ENCODE measurements around the gene MYO15B. TPM values are rescaled to one million over a fixed set of nuclear protein-coding genes. Genes with fewer than 3 reads are reported as not detected.

The MYO15B gene
- total RNA-seq, 1 donor from 2014 or later = 1.6 TPM

- Histone ChIP-seq H3K36me3 (ENCODE audit: control insufficient read depth, insufficient read depth, low read length) (peaks cover 12% of the 10 kb centered on the region), H3K27me3 (ENCODE audit: control insufficient read depth, insufficient read depth, low read length) (no peaks in the 10 kb centered on the region), H3K4me3 (ENCODE audit: low read depth, low read length) (no peak overlapping the region)
- TF ChIP-seq CTCF (IDR thresholded peaks at IDR 0.05; ENCODE audit: insufficient read depth, low read length, severe bottlenecking) = no peak
- FAIRE-seq (no peak), DNase-seq (ENCODE audit: low read depth) (no peak)
Observed at GRCh38 chr17:75568412-75569255, 19.0 kb upstream of the MYO15B start.

GRCh38 chr17:75570034-75570676, 17.4 kb upstream of the MYO15B start:
- H3K4me3 ChIP-seq (ENCODE audit: low read depth, low read length) = no peak overlapping the region
- H3K36me3 ChIP-seq (ENCODE audit: control insufficient read depth, insufficient read depth, low read length) = peaks cover 10% of the 10 kb centered on the region
- no peak for FAIRE-seq
- no peak for TF ChIP-seq CTCF (IDR thresholded peaks at IDR 0.05; ENCODE audit: insufficient read depth, low read length, severe bottlenecking)
- H3K27me3 ChIP-seq (ENCODE audit: control insufficient read depth, insufficient read depth, low read length) = no peaks in the 10 kb centered on the region
- DNase-seq (ENCODE audit: low read depth) = no peak

GRCh38 chr17:75570772-75571171, 16.8 kb upstream of the MYO15B start:
- DNase-seq (ENCODE audit: low read depth) = no peak
- no peak for FAIRE-seq

GRCh38 chr17:75571197-75571884, 16.3 kb upstream of the MYO15B start:
- Histone ChIP-seq H3K36me3 (ENCODE audit: control insufficient read depth, insufficient read depth, low read length) (peaks cover 10% of the 10 kb centered on the region), H3K27me3 (ENCODE audit: control insufficient read depth, insufficient read depth, low read length) (no peaks in the 10 kb centered on the region)
- no peak for FAIRE-seq

More at GRCh38 chr17:75570772-75571171, 16.8 kb upstream of the MYO15B start:
- Histone ChIP-seq H3K36me3 (ENCODE audit: control insufficient read depth, insufficient read depth, low read length) (peaks cover 10% of the 10 kb centered on the region), H3K27me3 (ENCODE audit: control insufficient read depth, insufficient read depth, low read length) (no peaks in the 10 kb centered on the region), H3K4me3 (ENCODE audit: low read depth, low read length) (no peak overlapping the region)
- TF ChIP-seq CTCF (IDR thresholded peaks at IDR 0.05; ENCODE audit: insufficient read depth, low read length, severe bottlenecking) = no peak

GRCh38 chr17:75571885-75572215, 15.8 kb upstream of the MYO15B start:
- no peak for FAIRE-seq
- no peak overlapping the region for H3K4me3 ChIP-seq (ENCODE audit: low read depth, low read length)
- H3K36me3 ChIP-seq (ENCODE audit: control insufficient read depth, insufficient read depth, low read length) = peaks cover 10% of the 10 kb centered on the region
- no peaks in the 10 kb centered on the region for H3K27me3 ChIP-seq (ENCODE audit: control insufficient read depth, insufficient read depth, low read length)
- TF ChIP-seq CTCF (IDR thresholded peaks at IDR 0.05; ENCODE audit: insufficient read depth, low read length, severe bottlenecking) = no peak
- no peak for DNase-seq (ENCODE audit: low read depth)

More at GRCh38 chr17:75571197-75571884, 16.3 kb upstream of the MYO15B start:
- no peak overlapping the region for H3K4me3 ChIP-seq (ENCODE audit: low read depth, low read length)
- TF ChIP-seq CTCF (IDR thresholded peaks at IDR 0.05; ENCODE audit: insufficient read depth, low read length, severe bottlenecking) = no peak
- no peak for DNase-seq (ENCODE audit: low read depth)
